Neutrophil (primary cell): Measurements from ENCODE around the gene LMBRD1.

Experiments
- H3K27ac ChIP-seq: fragments of 200-600 bp; sonication (generic); 2 replicates; pipeline ENCODE4 v1.5.1; 2016; ENCODE audit warnings: mild to moderate bottlenecking, moderate library complexity
- H3K27me3 ChIP-seq: fragments of 200-600 bp; sonication (generic); 2 replicates; pipeline ENCODE4 v1.6.0; 2016; ENCODE audit warnings: mild to moderate bottlenecking
- H3K36me3 ChIP-seq: fragments of 200-600 bp; sonication (generic); 2 replicates; pipeline ENCODE4 v1.5.1; 2017
- H3K4me1 ChIP-seq, 2 experiments: fragments of 200-600 bp in 1 of 2; sonication (generic) in 1 of 2; 1 replicate in 1 of 2; 2 replicates in 1 of 2; pipeline versions ENCODE4 v1.5.1 to v1.6.1; 2013 to 2016; ENCODE audit warnings: low read depth in 1 of 2, low read length in 1 of 2, mild to moderate bottlenecking in 1 of 2, moderate library complexity in 1 of 2; ENCODE audit not compliant: control insufficient read depth in 1 of 2, insufficient read depth in 1 of 2
- H3K4me3 ChIP-seq, 2 experiments: fragments of 200-600 bp in 1 of 2; sonication (generic) in 1 of 2; 1 replicate in 1 of 2; 2 replicates in 1 of 2; pipeline ENCODE4 v1.5.1; 2013 to 2016; ENCODE audit warnings: low read depth in 1 of 2, low read length in 1 of 2, mild to moderate bottlenecking in 1 of 2, moderate library complexity in 1 of 2
- H3K9me3 ChIP-seq: fragments of 200-600 bp; sonication (generic); 2 replicates; pipeline ENCODE4 v1.5.1; 2016
- TF ChIP-seq, protein P1 (sequence below): fragments of 200-600 bp; sonication (generic); IDR thresholded peaks from 2 replicates; pipeline ENCODE4 v1.5.1; 2016; ENCODE audit warnings: antibody characterized with exemption

The LMBRD1 gene

DNA sequence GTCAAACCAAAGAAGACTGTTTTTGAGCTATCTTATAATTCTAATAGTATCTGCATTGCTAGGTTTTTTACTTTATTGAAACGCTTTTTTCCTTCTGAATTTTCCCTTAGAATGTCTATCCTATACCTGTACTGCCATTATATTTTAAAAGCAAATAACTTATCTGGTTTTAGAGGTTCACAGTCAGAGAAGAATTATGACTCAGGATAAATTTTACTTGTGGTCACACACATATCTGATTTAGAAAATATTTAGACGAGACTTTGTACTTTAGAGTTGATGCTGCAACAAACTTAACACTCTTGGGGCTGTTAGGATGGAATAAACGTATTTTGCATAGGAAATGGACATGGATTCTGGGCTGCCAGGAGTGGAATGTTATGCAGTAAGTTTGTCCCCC is 33.0 kb downstream of the LMBRD1 start:
- Histone ChIP-seq H3K4me3 (no peak overlapping the region), H3K4me1 (no peaks in the 10 kb centered on the region), H3K27me3 (no peaks in the 10 kb centered on the region), H3K9me3 (no peaks in the 10 kb centered on the region), H3K36me3 (no peaks in the 10 kb centered on the region), H3K27ac (no peak overlapping the region)
- TF ChIP-seq, protein P1, sequence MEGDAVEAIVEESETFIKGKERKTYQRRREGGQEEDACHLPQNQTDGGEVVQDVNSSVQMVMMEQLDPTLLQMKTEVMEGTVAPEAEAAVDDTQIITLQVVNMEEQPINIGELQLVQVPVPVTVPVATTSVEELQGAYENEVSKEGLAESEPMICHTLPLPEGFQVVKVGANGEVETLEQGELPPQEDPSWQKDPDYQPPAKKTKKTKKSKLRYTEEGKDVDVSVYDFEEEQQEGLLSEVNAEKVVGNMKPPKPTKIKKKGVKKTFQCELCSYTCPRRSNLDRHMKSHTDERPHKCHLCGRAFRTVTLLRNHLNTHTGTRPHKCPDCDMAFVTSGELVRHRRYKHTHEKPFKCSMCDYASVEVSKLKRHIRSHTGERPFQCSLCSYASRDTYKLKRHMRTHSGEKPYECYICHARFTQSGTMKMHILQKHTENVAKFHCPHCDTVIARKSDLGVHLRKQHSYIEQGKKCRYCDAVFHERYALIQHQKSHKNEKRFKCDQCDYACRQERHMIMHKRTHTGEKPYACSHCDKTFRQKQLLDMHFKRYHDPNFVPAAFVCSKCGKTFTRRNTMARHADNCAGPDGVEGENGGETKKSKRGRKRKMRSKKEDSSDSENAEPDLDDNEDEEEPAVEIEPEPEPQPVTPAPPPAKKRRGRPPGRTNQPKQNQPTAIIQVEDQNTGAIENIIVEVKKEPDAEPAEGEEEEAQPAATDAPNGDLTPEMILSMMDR = no peak

DNA sequence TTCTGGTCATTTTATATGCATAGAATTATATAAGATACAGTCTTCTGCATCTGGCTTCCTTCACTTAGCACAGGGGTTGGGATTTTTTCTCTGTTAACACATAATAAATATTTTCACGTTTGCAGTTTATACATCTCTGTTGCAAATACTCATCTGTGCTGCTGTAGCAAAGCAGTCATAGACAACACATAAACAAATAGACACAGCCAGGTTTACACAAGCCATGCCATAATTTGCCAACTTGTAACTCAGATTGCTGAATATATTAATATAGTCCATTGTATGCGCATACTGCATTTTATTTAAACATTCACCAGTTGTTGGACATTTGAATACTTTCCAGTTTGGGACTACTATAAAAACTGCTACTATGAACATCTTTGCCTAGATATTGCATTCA is 35.0 kb downstream of the LMBRD1 start:
- Histone ChIP-seq H3K27ac (no peak overlapping the region), H3K4me3 (no peak overlapping the region), H3K36me3 (no peaks in the 10 kb centered on the region), H3K9me3 (no peaks in the 10 kb centered on the region), H3K27me3 (no peaks in the 10 kb centered on the region), H3K4me1 (no peaks in the 10 kb centered on the region)
- TF ChIP-seq, protein P1 = no peak

GRCh38 chr6:69758214-69758613 is 38.6 kb downstream of the LMBRD1 start:
- Histone ChIP-seq H3K27me3 (no peaks in the 10 kb centered on the region), H3K36me3 (no peaks in the 10 kb centered on the region)
- TF ChIP-seq, protein P1 = no peak

DNA sequence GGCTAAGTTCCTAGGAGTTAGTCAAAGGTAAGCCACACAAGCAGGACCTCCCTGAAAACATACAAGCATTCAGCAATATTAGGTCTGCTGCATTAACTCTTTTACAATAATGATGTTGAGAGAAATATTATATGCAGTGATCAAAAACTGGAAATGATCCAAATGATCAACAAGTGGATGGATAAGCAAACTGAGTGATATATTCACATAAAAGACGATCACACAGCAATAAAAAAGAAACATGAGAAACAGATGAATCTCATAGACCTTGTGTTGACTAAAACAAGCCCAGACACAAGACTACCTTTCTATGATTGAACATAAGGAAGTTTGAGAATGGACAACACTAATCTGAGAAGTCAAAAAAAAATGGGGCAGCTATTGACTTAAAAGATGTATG is 39.9 kb downstream of the LMBRD1 start:
- Histone ChIP-seq H3K4me1 (no peaks in the 10 kb centered on the region), H3K9me3 (no peaks in the 10 kb centered on the region), H3K27me3 (no peaks in the 10 kb centered on the region), H3K36me3 (no peaks in the 10 kb centered on the region), H3K4me3 (no peak overlapping the region), H3K27ac (no peak overlapping the region)
- TF ChIP-seq, protein P1 = no peak

More at GRCh38 chr6:69758214-69758613, 38.6 kb downstream of the LMBRD1 start:
- Histone ChIP-seq H3K4me1 (no peaks in the 10 kb centered on the region), H3K4me3 (no peak overlapping the region), H3K27ac (no peak overlapping the region), H3K9me3 (no peaks in the 10 kb centered on the region)

DNA sequence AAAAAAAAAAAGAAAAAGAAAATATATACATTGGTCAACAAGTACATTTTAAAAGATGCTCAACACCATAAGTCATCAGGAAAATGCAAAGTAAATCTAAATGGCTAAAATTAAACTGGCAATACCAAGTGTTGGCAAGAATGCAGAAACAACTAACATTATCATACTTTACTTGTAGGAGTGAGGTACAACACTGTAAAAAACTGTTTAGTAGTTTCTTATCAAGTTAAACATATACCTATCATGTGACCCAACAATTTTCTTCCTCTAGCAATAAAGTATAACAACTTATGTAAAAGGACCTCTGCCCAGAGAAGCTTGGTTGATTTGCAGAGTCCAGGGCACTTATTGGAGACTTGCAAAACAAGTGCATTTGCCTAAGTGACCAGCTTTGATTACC is 40.4 kb downstream of the LMBRD1 start:
- TF ChIP-seq, protein P1 = no peak
- Histone ChIP-seq H3K4me1 (no peaks in the 10 kb centered on the region), H3K36me3 (no peaks in the 10 kb centered on the region), H3K27ac (no peak overlapping the region), H3K9me3 (no peaks in the 10 kb centered on the region), H3K27me3 (no peaks in the 10 kb centered on the region), H3K4me3 (no peak overlapping the region)

DNA sequence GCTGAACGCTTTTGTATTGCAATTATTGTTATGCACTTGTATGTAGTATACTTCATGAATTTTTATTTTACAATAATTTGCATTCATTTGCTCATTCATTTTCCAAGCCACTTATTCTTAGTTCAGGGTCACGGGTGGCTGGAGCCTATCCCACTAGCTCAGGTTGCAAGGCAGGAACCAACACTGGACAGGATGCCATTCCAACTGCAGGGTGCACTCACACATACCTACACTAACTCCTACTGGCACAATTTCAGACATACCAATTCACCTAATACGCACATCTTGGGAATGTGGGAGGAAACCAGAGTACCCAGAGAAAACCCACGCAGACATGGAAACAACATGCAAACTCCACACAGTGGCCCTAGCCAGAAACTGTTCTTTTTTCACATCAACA is 61.8 kb downstream of the LMBRD1 start:
- Histone ChIP-seq H3K9me3 (no peaks in the 10 kb centered on the region), H3K4me1 (no peaks in the 10 kb centered on the region)
- TF ChIP-seq, protein P1 = no peak

More for the DNA sequence above, 61.8 kb downstream of the LMBRD1 start:
- H3K4me3 ChIP-seq = no peak overlapping the region
- H3K27ac ChIP-seq = no peak overlapping the region
- no peaks in the 10 kb centered on the region for H3K27me3 ChIP-seq
- H3K36me3 ChIP-seq = peaks cover 15% of the 10 kb centered on the region
